HG03039 (cell line): ENCODE measurements around the gene ATXN10.
"Not testable (repeated sequence)": the region's sequence is repeated elsewhere in the genome, so short reads cannot be mapped to it uniquely, and the experiment has no call there.

Experiments
- ATAC-seq: cut with Tn5 transposase; IDR thresholded peaks from one replicate; pipeline ENCODE4 v1.9.1; 2021; ENCODE audit warnings: mild to moderate bottlenecking, moderate library complexity; ENCODE audit not compliant: unreplicated experiment

Gene ATXN10

GRCh38 chr22:45781459-45781858 lies 109.8 kb downstream of the ATXN10 start:
- no peak for ATAC-seq

GRCh38 chr22:45781966-45782365 lies 110.3 kb downstream of the ATXN10 start:
- ATAC-seq = no peak

- ATAC-seq = no peak
These were observed 111.4 kb downstream of the ATXN10 start for GRCh38 chr22:45783021-45783420.

GRCh38 chr22:45783690-45784089 lies 112.1 kb downstream of the ATXN10 start:
- no peak for ATAC-seq

- ATAC-seq = no peak
These were observed 113.0 kb downstream of the ATXN10 start for GRCh38 chr22:45784357-45785277.

GRCh38 chr22:45785458-45785857 lies 113.8 kb downstream of the ATXN10 start:
- ATAC-seq = no peak

GRCh38 chr22:45786726-45787125 lies 115.1 kb downstream of the ATXN10 start:
- ATAC-seq = no peak

GRCh38 chr22:45787759-45788158 lies 116.1 kb downstream of the ATXN10 start:
- no peak for ATAC-seq

GRCh38 chr22:45788522-45788921 lies 116.9 kb downstream of the ATXN10 start:
- no peak for ATAC-seq

- ATAC-seq = no peak
These were observed 118.8 kb downstream of the ATXN10 start for GRCh38 chr22:45790401-45790800.

- no peak for ATAC-seq
These were observed 121.5 kb downstream of the ATXN10 start for GRCh38 chr22:45793161-45793560.

GRCh38 chr22:45793892-45794291 lies 122.3 kb downstream of the ATXN10 start:
- ATAC-seq = no peak

- ATAC-seq = not testable (repeated sequence)
These were observed 124.4 kb downstream of the ATXN10 start for GRCh38 chr22:45796009-45796408.

- no peak for ATAC-seq
These were observed 127.7 kb downstream of the ATXN10 start for GRCh38 chr22:45799291-45799690.

GRCh38 chr22:45802054-45802453 lies 130.4 kb downstream of the ATXN10 start:
- ATAC-seq = no peak

- no peak for ATAC-seq
These were observed 132.8 kb downstream of the ATXN10 start for GRCh38 chr22:45804319-45804985.

GRCh38 chr22:45804986-45805325 lies 133.3 kb downstream of the ATXN10 start:
- no peak for ATAC-seq

GRCh38 chr22:45805413-45805812 lies 133.8 kb downstream of the ATXN10 start:
- no peak for ATAC-seq

GRCh38 chr22:45807156-45807915 lies 135.7 kb downstream of the ATXN10 start:
- no peak for ATAC-seq

- ATAC-seq = no peak
These were observed 141.3 kb downstream of the ATXN10 start for GRCh38 chr22:45812910-45813309.

GRCh38 chr22:45814198-45814597 lies 142.6 kb downstream of the ATXN10 start:
- no peak for ATAC-seq

- no peak for ATAC-seq
These were observed 145.1 kb downstream of the ATXN10 start for GRCh38 chr22:45816776-45817175.
